HG02981 (cell line): ENCODE measurements around the gene C2orf76.
"Not testable (repeated sequence)": the region's sequence is repeated elsewhere in the genome, so short reads cannot be mapped to it uniquely, and the experiment has no call there.

Source experiments
- ATAC-seq: cut with Tn5 transposase; IDR thresholded peaks from one replicate; pipeline ENCODE4 v1.9.1; 2021; ENCODE audit warnings: mild to moderate bottlenecking, moderate library complexity; ENCODE audit not compliant: unreplicated experiment

Gene C2orf76

GRCh38 chr2:119377993-119378345 lies 11.3 kb upstream of the C2orf76 start:
- ATAC-seq, result no peak

DNA sequence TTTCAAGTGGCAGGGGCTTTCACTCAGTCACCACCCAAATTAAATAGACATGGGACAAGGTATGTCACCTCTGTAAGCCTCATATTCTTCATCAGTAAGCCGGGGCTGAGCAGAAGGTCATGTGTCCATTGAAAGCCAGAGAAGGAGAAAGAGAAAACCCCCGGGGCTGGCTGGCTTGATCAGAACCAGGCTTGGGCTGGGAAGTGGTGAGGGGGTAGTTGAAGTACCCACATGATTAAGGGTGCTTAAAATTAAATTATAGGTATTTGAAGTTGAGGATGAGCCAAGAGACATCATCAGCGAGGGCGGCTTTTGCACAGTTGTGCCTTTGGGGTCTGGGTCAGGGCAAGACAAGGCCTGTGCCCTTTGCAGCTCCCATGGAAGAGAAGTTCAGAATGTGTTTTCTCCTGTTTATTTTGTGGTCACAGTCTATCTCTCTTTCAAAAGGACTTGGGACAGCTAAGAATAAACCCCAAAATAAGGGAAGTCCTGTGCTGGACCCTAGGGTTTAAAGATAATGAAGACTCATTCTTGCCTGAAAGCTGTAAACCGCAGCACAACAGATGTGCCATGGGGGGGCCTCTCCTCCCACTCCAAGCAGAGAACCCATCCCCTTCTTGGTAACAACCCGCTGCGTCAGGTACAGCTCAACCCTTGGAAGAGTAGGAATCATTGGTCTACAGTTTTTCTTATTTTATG lies 10.8 kb upstream of the C2orf76 start:
- ATAC-seq, result no peak

DNA sequence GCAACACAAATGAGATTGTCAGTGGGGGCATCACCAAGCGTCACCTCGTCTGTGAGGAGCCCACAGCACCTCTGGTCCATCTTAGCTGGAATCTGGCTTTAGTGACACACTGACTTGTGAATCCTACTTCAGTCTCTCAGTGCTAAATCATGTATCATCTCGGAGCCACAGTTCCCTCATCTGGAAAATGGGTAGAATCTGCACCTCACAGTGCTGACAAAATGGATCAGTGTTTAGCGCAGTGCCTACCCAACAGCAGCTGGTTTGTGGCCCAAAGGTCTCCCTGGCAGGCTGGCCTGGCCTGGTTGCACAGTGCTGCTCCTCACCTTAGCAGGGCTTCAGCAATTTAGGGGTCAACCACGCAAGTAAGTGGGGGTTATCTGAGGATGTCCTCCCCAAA lies 10.2 kb upstream of the C2orf76 start:
- ATAC-seq, result no peak

DNA sequence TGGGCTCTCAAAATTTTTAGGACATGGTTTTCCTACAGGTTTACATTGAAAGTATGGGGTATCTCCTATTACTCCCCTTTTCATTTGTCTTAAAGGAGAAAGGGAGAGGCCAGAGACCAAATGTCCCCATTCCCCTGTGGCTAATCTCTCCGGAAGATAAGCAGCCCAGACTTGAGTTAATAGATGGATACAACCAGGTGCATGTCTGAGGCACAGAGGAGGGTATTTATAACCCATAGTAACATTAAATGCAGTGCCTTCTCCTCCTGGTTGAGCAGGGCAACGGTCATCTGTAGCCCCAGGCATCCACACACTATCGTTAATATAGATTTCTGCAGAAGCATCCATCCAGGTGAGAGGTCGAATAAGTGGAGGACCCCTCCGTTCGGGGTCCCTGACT lies 9.8 kb upstream of the C2orf76 start:
- ATAC-seq, result not testable (repeated sequence)

- not testable (repeated sequence) for ATAC-seq
Measured at GRCh38 chr2:119373907-119374745, 7.5 kb upstream of the C2orf76 start.

DNA sequence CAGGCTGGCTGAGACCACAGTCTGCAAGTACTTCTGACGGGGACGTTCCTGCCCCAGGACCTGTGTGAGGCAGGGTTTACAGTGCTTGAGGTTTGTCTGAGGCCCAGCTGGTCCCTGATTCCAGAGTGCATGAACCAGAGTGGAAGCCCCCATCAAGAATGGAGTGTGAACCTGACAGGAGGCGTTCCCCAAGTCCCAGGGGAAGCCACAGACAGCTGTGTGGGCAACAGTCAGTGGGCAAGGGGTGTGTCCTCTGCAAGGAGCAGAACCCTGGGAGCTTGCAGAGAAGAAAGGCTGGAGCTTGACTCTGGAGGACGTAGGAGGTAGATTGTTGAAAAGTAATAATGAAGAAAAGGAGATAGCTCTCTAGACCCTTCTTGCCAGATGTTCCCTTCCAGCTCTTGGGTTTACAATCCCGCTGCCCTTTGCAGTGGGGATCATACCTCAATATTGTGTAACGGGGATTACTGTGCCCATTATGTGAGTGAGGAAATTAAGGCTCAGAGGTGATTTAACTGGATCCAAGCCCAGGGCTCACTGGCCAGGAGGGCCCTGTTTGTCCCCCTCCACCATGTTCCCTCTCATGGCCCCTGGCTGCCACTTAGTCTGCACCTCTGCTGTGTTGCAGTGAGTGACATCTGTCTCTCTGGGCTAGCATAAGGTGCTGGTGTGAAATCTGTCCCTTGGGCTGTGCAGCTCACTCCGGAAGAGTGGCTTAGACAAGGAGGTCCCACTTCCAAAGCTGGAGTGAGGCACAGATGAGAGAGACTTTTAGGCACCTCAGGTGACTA lies 6.3 kb upstream of the C2orf76 start:
- no peak for ATAC-seq

- ATAC-seq, result no peak
Measured at GRCh38 chr2:119371111-119371510, 4.5 kb upstream of the C2orf76 start.

GRCh38 chr2:119369845-119370244 lies 3.2 kb upstream of the C2orf76 start:
- no peak for ATAC-seq

DNA sequence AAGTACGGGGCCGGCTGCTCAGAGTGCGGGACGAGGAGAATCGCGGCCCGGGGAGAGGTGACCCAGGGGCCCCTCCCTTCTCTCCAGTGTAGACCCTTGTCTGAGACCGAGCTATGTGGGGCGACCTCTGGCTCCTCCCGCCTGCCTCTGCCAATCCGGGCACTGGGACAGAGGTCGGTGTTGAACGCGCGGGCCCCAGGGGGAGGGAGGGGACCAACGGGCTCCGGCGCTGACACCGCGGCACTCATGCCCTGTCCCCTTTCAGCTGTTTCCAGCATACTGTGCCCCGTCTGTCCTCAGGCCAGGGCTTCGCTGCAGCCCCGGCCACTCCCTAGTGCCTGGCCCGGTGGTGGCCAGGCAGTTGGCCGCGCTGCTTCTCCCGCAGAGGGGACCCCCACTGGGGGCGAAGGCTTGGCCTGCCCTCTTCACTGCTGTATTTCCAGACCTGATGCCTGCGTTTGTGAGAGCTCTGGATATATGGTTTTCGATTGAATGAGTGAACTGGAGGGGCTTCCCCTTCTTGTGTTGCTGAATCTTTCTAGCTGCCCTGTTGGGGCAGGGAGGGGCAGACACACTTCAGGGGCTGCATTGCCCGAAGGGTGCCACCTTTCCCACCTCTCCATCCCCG lies 952 bp upstream of the C2orf76 start:
- peak; percentile 25 for ATAC-seq

- peak; percentile 1 for ATAC-seq
Measured at GRCh38 chr2:119366161-119366648, 429 bp downstream of the C2orf76 start.

DNA sequence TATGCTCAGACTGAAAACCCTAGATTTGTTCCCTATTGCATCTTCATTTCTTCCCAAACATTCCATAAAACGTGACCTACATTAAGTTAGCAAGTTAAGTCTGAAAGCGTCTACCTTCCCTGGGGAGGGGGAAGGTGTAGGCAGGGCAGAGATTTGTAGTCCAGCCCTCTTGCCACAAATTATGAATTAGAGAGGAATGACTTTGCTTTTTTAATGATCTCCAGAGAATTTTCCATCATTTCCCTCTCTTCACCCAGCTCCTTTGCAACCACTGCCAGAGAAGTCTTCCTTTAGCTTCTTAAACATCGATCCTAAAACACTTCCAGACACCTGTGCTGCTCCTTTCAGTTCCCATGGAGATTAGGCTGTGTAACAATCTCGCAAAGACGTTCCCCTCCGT lies 1.2 kb downstream of the C2orf76 start:
- ATAC-seq, result no peak

- ATAC-seq, result no peak
Measured at GRCh38 chr2:119364798-119365197, 1.8 kb downstream of the C2orf76 start.

DNA sequence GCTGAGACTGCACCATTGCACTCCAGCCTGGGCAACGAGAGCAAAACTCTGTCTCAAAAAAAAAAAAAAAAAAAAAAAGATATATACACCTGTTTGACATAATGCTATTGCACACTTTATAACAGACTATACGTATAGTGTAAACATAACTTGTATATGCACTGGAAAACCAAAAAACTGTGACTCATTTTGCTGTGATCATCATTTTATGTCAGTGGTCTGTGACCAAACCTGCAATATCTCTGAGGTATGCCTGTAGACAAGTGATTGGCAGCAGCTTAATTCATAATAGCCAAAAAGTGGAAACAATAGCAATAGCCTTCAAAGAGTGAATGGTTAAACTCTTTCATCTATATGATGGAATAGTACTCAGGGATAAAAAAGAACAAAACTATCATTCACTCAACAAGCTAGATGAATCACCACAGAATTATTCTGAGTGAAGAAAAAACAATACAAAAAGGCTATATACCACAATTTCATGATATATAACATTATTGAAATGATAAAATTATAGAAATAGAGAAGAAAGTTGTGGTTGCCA lies 6.1 kb downstream of the C2orf76 start:
- no peak for ATAC-seq

GRCh38 chr2:119359774-119360173 lies 6.9 kb downstream of the C2orf76 start:
- ATAC-seq, result no peak

DNA sequence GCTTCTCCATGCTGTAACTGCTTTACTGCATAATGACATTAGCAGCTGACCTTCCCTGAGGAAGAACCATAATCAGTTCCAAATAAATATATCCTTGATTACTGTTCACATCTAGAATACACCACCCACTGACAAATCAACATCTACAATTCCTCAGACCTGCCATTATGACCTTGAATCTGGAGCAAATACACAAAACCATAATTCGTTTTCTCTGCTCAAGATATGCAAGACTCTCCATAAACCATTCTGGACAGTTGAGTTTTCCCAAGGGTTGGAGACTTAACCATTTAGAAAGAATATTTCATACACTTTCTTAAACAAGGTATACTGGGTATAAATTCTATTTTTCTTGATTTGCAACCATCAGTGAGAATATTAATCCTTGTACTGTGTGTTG lies 11.8 kb downstream of the C2orf76 start:
- no peak for ATAC-seq

DNA sequence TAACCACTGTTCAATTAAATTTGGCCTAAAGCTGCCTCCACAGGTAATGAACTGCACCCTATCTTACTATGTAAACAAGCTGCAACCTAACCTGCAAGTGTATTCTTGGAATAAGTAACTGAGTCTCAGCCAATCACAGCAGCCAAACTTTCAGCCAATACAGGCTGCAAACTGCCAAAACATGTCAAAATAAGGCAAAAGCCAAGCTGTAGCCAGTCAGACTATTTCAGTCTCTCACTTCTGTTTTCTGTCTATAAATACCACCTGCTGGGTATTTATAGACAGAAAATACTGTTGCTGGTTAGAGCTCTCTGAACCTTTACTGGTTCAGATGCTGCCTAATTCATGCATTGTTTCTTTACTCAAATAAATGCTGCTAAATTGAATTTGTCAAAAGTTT lies 14.3 kb downstream of the C2orf76 start:
- ATAC-seq, result peak; percentile 90

DNA sequence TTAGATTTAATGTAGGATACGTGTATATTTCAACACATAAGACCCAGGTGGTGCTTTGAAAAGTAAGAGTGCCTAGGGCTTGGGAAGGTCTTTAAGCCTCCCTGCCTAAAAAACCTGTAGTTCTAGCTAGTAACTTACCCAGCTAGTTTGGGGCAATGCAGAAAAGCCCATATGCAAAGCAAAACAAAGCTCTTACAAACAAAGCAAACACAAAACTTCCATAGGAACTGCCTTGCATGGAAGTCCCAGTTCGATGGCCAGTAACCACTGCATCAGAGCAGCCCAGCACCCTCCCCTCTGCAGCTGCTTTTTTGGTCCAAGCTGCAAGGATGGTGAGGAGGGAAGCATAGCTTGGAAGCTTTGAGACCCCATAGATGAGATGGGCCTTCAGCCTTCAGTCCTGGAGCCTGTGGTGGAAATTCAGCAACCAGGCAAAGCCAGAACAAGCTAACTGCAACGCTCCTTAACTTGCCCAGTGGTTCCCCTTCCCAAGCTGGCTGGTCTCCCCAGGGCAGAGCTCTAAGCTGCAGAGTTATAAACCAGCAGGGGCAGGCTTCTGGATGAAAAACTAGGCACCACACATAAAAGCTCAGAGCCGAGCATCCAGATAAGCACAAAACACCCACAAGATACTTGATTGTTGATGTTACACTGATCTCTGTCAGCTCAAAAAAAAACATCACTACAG lies 16.2 kb downstream of the C2orf76 start:
- no peak for ATAC-seq

GRCh38 chr2:119349289-119349688 lies 17.3 kb downstream of the C2orf76 start:
- ATAC-seq, result no peak

GRCh38 chr2:119341684-119342083 lies 24.9 kb downstream of the C2orf76 start:
- ATAC-seq, result no peak

- ATAC-seq, result no peak
Measured at GRCh38 chr2:119339562-119339923, 27.1 kb downstream of the C2orf76 start.
